ENCODE data around the gene LYRM9.

DNA sequence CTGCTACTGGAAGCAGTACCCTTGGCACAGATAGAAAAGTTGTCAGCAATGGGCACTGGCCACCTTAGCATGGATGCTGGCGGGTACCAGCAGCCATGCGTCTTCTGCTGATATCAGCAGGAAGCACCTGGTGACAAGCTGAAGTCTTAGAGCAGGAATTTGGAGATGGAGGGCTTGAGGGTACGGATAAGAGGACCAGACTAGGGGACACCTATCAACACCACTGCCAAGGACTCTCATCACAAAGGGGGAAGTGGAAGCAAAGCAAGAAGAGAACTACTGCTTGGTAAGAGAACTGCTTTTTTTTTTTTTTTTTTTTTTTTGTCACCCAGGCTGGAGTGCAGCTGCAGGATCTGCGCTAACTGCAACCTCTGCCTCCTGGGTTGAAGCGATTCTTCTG is 35.4 kb upstream of the LYRM9 start:
- TF ChIP-seq, protein P1, sequence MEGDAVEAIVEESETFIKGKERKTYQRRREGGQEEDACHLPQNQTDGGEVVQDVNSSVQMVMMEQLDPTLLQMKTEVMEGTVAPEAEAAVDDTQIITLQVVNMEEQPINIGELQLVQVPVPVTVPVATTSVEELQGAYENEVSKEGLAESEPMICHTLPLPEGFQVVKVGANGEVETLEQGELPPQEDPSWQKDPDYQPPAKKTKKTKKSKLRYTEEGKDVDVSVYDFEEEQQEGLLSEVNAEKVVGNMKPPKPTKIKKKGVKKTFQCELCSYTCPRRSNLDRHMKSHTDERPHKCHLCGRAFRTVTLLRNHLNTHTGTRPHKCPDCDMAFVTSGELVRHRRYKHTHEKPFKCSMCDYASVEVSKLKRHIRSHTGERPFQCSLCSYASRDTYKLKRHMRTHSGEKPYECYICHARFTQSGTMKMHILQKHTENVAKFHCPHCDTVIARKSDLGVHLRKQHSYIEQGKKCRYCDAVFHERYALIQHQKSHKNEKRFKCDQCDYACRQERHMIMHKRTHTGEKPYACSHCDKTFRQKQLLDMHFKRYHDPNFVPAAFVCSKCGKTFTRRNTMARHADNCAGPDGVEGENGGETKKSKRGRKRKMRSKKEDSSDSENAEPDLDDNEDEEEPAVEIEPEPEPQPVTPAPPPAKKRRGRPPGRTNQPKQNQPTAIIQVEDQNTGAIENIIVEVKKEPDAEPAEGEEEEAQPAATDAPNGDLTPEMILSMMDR (IDR thresholded peaks at IDR 0.05), result no peak
- no peak for TF ChIP-seq EZH2 (IDR thresholded peaks at IDR 0.05)
- no peak for TF ChIP-seq EZH2phosphoT487 (IDR thresholded peaks at IDR 0.05)
